ENCODE measurements around the gene VPS36.

- TF ChIP-seq POLR2A (IDR thresholded peaks at IDR 0.05) = no peak
- TF ChIP-seq CTCF (IDR thresholded peaks at IDR 0.05) = no peak
Observed at GRCh38 chr13:52461265-52461664, 10.8 kb upstream of the VPS36 start.
